GM19351 (cell line): ENCODE measurements around the gene RBM7.

Experiments
- ATAC-seq: cut with Tn5 transposase; IDR thresholded peaks from one replicate; pipeline ENCODE4 v1.9.1; 2021; ENCODE audit warnings: mild to moderate bottlenecking, moderate library complexity; ENCODE audit not compliant: unreplicated experiment

The RBM7 gene, protein sequence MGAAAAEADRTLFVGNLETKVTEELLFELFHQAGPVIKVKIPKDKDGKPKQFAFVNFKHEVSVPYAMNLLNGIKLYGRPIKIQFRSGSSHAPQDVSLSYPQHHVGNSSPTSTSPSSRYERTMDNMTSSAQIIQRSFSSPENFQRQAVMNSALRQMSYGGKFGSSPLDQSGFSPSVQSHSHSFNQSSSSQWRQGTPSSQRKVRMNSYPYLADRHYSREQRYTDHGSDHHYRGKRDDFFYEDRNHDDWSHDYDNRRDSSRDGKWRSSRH

DNA sequence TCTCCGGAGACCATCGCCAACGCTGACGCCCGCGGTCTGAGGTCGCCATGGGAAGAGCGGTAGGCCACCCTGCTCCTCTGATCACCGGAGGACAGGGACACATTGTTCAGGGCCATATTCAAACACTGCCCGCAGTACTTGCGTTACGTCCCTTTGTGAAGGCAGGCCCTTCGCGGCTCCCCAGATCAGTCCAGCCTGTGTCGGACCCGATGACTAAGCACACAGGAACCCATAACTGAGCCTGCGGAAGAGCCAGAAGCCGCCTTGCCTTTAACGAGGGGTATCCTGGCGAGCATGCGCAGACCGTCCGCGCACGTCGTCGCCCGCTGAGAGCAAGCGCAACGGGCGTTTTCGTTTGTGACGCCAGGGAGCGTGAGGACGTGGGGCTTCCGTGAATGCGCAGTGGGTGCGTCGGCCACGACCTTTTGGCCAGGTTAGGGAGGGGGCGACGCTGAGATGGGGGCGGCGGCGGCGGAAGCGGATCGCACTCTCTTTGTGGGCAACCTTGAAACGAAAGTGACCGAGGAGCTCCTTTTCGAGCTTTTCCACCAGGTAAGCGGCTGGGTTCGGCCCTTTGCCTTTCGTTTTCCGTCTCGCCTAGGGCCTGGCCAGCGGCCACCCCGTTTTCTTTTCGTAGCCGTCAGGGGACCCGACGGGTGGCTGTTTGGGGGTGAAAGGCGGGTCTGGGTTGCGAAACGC is at the start of gene RBM7, which contains the start of gene C11orf71:
Gene RBM7, plus strand, starts transcription at position 451 of the 699 bp plus-strand sequence. Its CDS starts 6 bp downstream, at position 457.
Gene C11orf71, minus strand, starts transcription at position 296 of the 699 bp plus-strand sequence. Its CDS starts 180 bp downstream, at position 116.
- ATAC-seq: peak; percentile 93

DNA sequence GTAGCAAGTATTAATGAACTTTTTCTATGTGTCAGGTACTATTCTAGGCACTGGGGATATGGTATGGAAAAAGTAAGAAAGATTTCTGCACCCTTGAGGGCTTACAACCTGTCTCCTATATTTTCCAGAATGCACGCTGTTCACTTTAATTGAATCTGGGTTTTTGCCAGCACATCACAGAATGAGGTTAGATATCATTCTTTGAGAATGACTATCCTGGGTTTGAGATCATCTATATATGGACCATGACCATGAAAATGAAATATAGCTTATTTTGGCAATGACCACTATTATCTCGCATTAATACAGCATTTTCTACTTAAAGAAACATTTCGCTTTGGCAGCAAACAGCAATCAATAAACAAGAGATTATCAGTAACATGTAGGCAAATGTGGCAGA is 47.0 kb upstream of the RBM7 start:
- ATAC-seq: no peak

DNA sequence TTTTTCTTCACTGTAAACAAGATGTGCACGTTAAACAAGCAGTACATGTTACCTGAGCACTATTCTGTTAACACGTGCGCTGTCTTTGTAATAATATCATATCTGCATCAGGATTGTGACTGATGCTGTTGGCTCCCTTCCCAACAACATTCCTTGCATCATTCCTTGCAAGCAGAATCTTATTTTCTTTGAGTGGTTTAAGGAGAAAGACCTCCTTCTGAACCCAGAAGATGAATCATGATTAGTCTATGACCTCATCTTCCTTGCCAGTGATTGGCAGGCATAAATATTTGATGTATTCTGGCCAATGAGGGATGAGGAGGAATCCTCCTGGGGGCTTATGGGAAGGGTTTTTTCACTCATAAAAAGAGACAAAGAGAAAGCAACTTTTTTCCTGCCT is 46.4 kb upstream of the RBM7 start:
- no peak for ATAC-seq

DNA sequence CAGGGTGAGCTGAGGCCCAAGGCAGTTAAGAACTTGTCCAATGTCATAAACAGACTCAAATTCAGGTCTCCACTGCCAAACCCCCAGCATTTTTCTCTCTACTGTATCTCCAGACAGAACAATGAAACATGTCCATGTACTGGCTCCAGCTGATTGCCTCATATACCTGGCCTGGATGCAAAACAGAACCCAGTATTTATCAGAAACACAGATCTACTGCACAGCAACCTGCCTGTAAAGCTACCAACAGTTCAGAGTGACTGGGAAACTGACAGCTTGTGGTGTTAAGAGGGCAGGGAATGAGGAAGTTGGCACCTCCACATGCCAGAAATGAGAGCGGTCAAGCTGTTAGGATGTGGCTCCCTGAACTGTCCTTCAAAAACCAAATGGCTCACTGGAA is 41.8 kb upstream of the RBM7 start:
- no peak for ATAC-seq

DNA sequence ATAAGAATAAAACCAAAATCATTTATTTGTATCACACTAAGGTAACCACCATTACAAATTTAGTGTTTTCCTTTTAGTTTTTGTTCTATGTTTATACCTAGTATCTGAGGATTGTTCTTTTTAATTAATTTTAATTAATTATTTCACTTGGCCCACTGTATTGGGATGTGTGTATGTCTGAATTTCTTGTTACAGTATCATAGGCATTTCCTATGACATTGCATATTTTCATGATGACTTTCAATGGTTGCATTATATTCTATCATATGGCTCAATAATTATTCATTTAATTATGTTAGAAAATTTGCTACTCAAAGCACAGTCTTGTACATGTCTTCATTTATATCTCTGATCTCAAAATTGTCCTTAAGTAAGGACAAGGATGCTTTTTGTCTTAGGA is 41.1 kb upstream of the RBM7 start:
- no peak for ATAC-seq

DNA sequence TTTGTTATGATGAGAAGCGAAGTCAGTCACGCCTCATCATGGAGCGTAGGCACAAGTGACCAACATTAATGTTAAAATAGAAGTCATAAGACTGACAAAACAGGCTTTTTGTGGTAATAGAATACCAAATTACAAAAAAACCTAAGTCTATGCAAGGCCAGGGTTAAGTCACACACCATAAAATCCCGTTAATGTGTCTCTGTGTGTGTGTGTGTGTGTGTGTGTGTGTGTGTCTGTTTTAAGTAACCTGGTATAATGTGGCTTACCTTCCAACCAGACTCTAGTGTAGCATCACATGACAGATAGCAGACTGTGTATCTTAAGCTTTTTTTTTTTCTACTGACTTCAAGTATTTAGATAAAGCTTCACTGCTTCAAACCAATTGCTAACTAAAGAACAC is 38.1 kb upstream of the RBM7 start:
- no peak for ATAC-seq

DNA sequence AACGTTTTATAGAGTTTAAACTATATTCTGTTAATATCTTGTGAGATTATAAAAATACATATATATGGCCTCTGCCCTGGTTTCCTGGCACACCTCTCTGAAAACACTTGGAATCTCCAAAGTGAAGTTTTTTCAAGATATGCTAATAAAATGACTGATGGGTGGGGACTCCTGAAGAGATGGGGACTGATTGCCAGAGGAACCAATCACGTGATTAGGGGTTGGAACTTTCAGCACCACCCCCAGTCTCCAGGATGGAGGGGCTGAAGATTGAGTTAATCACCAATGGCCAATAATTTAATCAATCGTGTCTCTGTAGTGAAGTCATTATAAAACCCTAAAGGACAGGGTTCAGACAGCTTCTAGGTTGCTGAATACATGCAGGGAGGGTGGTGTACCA is 37.5 kb upstream of the RBM7 start:
- no peak for ATAC-seq

DNA sequence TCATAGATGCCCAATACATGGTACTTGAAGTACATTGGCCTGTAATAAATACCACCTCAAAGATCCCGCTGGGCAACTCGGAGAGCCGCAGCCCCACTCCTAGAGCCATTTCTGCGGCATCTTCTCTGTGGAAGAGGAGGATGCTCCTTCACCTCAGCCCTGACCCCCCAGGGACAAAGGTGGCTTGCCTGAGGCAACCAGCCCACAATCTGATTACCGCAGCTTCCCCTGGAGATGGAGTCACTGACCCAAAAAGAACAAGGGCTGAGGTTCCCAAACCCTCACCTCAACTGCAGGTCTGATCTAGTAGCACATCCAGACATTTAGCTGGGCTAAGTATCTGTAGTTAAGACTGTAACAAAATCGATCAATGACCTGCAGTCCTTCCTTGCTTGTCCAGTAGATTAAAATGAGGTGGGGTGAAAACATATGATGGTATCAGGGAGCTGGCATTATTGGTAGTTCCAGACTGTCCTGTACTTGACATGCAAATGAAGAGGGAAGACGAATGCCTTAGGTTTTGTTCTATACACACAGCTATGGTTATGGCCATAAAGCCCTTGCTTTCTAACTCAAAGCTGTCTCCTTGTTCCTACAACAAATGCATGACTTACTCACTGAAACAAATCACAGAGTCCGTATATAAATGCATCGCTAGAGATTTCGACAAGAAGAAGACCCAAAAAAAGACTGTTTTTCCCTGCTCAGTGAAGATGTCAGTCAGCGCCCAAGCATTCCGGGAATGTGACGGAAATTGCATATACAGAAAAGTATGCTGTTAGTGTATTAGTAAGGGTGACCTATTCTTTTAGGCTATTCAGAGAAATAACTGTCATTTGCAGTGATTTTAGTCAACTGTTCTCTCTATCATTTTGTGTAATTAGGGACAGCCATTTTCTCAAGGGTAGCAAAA is 33.9 kb upstream of the RBM7 start:
- no peak for ATAC-seq

DNA sequence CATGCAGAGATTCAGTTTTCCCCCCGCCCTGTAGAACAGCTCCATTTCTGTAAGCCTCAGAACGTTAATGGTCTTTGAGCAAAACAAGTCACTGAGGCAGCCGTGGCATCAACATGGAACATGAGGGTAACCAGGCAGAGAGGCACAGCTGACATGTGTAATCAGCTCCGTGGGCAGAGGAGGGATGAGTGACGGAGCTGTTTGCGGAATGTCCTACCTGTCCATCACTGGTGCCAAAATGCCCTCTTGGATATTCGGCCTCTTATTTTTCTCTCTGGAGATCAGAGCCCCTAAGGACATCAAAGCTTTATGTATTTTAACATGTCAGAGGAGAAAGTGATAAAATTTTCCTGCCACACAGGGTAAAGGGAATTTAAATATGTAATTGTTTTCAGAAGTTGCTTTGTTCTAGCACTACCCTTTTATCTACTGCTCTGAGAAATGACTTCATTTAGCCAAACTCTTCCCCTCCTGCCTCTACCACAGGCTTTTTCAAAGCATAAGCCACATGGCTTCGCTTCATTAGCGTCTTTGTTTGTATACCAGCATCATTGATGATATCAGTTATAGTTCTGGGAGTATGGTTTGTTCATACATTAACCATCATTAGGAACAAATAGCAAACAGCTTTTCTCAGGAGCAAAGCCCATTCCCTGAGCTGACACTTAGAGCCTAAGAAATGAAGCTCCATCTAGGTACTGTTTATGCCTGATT is 33.1 kb upstream of the RBM7 start:
- ATAC-seq: no peak

DNA sequence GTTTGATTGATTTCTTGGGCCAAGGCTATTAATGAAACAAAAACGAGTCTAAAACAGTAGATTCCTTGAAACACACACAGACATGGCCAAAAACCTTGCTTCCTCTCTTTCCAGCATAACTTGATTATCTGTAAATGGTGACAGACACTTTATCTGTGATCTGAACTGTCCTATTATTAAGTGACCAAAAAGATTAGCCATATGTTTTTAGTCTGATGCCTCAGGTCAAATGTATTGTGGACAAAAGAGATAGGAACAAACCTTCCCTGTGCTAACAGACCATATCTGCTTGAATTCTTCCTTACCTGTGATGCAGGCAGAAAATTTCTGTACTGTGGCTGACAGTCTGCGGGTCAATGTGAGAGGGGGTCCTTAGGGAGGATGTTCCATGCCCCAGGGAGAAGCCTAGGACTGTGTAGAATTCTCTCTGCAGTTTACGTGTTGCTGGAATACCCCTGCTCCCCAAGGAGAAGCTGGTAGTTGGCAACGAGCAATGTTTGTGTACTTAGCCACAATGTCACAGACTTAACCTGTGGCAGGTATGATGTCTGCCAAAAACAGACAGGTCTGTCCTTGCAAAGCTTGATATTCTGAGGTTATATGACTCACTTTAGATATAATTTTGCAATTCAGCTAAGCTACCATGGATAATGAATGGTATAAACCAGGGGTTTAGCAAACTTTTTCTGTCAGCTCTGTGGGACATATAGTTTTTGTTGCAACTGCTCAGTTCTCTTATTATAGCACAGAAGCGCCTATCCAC is 31.4 kb upstream of the RBM7 start:
- ATAC-seq: no peak

DNA sequence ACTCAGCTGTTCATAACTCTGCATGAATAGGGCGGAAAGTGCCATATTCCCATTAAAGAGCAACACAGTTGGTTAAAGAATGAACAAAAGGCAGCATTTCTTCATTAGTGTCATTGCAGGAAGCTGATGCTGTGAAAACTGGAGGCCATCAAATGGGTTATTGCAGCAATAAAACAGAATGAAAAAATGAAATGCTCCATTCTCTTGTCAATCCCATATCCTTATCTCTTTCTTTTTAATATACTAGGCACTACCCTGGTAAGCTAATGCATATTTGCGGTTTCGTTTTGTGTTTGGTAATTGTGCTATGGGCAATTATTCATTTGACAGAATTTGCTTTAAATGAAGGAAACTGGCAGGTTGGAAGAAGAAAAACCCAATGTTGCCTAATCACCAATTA is 25.4 kb upstream of the RBM7 start:
- no peak for ATAC-seq

DNA sequence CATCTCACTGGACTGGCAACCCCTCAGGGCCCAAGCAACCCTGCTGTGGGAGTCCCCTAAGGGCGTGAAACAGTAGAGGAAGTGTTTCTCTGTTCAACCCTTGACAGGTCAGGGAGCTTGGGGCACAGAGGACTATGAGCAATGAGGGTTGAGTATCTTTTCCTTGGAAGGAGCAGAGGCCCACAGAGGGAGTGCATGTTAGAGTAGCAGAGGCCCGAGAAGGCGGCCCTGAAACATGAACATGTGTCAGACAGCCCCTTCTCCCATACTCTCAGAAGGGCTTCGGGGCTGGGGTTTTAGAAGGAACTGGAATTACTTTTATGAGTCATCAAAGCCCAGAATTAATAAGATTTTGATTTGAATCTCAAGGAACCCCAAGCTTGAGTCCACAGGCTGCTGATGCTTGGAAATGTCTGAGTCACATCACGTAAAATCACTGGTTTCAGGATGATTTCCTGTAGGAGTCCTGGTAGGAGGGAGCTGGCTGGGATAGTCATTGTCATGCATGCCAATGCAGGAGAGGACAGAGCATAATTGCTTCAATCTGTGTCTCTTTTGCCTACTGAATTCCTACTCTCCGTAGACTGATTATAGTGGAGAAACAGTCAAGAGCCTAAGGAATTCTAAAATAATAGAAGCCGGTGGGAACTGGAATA is 22.7 kb upstream of the RBM7 start:
- no peak for ATAC-seq

DNA sequence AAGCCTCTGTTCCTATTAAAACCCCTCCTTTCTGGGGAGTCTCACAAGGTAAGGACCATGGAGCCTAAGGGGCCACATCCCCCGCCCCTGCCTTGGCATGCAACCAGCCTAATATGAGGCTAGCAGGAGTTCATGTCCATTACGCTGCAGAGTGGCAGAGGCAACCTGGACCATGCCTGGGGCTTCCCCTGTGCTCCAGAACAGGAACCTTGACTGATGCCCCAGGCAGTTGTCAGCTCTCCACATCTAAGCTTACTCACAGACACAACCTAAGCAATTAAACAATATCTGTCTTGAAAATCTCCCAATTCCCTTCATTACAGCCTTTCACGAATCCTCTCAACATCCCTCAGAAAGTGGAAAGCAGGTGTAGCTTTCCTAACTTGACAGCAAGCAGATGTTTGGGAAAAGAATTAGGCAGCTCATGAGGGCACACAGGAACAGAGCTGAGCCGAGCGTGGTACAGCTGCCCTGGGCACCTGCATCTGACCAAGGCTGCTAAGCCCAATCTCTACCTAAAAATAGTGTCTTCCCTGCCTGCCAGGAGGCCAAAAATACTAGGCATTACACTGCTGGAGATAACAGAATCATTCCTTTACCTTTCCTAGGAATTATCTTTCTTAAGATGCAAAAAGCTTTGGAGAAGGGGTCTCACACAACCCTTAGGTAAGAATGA is 20.9 kb upstream of the RBM7 start:
- no peak for ATAC-seq

DNA sequence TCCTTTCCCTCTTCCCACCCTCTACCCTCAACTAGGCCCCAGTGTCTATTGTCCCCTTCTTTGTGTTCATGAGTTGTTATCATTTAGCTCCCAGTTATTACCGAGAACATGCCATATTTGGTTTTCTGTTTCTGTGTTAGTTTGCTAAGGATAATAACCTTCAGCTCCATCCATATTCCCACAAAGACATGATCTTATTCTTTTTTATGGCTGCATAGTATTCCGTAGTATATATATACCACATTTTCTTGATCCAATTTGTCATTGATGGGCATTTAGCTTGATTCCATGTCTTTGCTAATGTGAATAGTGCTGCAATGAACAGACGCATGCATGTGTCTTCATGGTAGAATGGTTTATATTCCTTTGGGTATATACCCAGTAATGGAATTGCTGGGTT is 18.0 kb upstream of the RBM7 start:
- ATAC-seq: no peak

DNA sequence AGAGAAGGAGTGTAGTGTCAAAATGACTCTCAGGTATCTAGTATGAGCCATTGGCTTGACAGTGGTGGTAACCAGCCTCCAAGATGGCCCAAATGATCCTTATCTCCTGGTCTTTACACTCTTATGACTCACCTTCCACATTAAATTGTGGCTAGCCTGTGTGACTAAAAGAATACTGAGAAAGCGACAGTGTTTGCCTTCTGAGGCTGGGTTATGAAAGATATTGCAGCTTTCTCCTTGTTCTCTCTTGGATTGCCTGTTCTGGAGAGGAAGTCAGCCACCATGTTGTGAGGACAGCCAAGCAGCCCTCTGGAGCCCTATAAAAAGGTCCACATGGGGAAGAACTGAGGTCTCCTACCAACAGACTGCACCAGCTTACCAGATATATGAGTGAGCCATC is 16.0 kb upstream of the RBM7 start:
- ATAC-seq: no peak

DNA sequence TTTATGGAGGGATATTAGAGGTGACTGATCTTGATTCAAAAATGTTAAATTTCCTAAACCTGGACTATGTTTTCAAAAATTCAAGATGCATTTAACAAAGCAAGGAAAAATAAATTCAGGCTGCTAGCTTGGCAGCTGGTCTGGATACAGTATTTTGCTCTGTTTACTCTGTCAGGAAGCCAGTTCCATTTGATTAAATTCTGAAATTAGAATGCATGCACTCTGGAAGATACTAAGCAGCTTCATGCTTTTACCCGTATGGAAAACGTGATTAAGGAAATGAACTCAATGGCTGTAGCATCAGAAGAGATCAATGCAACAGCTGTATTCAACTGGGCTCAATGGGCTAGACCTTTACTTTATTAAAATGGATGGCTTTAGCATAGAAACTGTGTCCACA is 14.3 kb upstream of the RBM7 start:
- no peak for ATAC-seq

DNA sequence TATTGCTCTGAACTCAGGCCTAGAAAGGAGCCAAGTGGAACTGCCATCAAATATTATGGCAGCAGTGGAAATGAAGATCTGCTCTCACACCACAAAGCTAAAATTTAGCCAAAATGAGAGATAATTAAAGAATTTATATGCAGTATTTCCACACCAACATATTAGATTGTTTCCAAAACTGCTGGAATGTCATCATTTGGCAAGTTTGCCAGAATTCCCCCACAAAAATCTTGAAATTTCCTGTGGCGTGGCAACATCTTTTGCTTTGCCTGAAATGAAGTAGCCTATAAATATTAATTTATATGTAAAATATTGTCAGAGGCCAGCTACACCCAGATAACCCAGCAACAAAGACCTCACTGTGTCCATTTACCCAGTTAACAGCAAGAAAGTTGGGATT is 13.9 kb upstream of the RBM7 start:
- ATAC-seq: no peak

DNA sequence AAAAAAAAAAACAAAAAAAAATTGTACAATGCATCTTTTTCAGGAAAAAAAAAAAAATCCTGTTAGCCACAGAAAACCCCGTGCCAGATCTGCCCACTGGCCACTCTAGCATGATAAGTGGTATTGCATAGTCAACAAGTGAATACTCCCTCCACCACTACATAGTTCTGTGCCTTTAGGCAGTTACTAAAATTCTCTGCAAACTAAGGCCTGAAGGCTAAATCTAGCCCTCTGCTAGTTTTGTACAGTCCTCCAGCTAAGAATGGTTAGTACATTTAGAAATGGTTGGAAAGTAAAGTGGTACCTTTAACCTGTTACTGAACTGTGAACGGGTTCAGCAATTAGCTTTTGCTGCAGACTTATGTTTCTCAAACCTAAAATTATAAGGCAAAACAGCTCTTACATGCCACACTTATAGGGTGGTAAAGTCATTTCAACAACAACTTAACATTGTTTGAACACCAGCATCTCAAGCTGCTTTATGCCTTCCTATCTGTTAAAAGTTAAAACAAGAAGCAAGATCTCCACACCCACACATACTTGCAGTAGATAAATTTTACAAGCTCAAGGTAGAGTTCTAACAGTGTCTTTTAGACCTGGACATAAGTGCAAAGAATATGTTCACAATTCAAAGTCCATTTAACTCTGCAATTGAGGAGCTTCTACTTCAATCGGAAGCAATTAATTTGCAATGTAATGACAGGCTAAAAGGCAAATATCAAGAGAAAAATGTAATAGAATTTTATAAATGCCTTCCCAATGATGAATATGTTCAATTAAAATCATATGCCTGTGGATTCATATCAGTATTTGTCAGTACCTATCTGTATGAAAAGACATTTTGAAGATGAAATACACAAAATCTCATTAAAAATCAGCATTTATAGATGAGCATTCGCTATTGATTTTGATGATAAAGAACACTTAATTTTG is 7.5 kb upstream of the RBM7 start:
- ATAC-seq: no peak
